Fibroblast of peridontal ligament (primary cell): ENCODE data around the gene SURF2.
A peak's percentile ranks its signal among the peaks of the same experiment; 100 is the strongest.
"Not testable (repeated sequence)": the region's sequence is repeated elsewhere in the genome, so short reads cannot be mapped to it uniquely, and the experiment has no call there.

ENCODE experiments used
- DNase-seq: peaks from one replicate; pipeline ENCODE4 v3.0.0-alpha.2; 2010; ENCODE audit errors: extremely low read depth

Gene SURF2

GRCh38 chr9:133377280-133377679 lies 20.9 kb downstream of the SURF2 start:
- not testable (repeated sequence) for DNase-seq

DNA sequence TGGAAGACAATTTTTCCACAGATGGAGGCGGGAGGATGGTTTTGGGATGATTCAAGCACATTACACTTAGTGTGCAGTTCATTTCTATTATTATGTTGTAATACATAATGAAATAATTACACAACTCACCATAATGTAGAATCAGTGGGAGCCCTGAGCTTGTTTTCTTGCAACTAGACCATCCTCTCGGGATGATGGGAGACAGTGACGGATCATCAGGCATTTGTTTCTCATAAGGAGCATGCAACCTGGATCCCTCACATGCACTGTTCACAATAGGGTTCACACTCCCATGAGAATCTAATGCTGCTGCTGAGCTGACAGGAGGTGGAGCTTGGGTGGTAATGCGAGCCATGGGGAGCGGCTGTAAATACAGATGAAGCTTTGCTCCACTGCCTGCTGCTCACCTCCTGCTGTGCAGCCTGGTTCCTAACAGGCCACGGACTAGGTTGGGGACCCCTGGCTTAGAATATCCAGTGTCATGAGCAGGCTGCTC lies 21.4 kb downstream of the SURF2 start:
- peak; percentile 30 for DNase-seq

GRCh38 chr9:133378408-133378962 lies 22.1 kb downstream of the SURF2 start:
- DNase-seq, result no peak

DNA sequence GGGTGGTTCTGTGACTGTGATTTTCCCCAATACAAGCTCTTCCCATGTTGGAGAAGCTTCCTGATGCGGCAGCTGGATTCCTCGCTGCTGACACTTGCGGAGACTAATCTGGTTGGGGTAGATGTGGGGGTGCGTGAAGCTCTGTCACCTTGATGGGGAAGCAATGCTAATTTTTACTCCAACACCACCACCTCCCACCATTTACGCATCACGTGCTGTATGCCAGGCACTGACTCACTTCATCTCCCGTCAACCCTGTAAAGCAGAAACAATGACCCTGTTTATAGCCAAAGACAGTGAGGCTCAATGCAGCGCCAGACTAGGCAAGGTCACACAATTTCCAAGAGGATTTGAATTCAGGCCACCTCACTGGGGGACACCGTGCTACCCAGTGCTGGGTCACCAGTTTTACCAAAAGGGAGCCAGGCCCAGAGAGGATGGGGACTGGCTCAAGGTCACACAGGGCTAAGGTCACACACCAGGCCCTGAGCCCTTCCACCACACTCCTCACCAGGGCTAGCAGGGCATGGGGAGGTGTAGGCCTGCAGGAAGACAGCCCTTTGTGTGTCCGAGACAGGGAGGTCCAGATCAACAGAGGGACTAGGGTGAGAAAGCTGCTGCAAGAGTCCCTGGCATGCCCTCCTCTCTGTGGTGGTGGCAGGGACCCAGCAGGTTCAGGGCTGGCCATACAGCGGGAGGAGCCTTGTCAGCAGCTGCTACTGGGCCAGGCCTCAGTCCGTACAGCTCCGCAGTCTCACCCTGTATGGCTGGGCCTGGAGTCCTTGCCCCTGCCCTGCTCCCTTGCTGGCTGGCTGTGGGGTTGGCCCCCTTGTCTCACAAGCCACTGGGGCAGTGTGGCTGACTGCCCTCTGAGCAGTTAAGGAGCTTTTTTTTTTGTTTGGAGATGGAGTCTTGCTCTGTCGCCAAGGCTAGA lies 23.1 kb downstream of the SURF2 start:
- no peak for DNase-seq

DNA sequence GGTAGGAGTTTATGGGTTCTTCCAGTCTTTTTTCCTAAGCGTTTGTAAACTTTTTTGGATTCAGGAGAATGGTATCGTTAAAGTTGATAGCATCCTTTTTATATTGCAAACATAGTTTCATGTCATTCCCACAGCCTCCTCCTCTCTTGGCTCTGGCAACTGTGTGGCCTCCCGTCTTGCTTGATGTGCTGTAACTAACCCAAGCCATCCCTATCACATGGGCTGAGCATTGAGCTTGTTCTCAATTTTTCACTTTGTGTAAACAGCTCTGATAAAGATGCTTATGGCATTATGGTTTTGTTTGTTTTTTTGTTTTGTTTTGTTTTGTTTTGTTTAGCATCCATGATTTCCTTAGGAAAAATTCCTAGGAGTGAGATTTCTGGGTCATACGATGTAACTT lies 24.4 kb downstream of the SURF2 start:
- DNase-seq, result no peak

GRCh38 chr9:133382507-133383141 lies 26.3 kb downstream of the SURF2 start:
- no peak for DNase-seq

GRCh38 chr9:133383438-133383837 lies 27.1 kb downstream of the SURF2 start:
- DNase-seq, result no peak

DNA sequence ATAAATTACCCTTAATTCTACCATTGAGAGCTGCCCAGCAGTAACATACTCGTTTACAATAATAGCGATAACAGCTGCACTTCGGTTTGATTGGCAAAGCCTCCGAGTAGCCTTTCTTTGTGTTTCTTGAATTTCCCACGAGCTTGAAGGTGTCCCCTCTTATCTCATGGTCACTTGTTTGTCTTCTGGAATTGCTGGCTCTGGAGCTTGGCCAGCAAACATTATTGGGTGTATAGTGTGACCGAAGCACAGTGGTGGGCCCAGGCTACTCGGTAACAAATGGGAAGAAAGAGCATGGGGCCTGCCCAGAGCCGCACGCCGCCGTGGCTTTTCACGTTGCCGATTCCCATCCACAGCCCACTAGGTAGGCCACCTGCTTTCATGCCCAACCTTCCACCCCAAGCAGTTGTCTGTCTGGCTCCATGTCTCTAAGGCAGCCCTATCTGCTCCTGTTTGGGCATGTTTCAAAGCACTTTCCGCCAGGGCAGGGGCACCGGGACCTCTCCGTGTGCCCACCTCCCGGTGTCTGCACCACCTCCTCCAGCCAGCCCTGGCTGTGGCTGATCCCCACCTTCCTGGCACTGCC lies 28.5 kb downstream of the SURF2 start:
- DNase-seq, result no peak

- DNase-seq, result no peak
Observed at GRCh38 chr9:133385452-133385851, 29.1 kb downstream of the SURF2 start.

DNA sequence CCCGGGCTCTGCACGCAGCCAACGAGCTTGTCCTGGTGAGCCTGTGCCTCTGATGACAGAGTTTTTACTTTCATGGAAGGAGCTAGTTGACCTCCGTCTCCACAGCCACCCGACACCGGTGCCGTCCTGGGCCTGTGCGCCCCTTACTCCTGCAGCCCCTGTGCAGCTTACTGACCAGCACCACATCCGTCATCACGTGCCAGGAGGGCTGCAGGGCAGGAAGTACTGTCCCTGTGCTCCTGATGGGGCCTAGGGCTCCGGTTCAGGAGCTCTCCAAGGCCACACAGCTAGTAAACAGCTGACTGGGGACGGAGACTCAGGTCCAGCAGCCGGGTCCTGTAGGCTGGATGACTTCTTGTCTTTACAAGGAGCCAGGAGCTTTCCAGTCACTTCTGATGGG lies 30.0 kb downstream of the SURF2 start:
- DNase-seq, result no peak

DNA sequence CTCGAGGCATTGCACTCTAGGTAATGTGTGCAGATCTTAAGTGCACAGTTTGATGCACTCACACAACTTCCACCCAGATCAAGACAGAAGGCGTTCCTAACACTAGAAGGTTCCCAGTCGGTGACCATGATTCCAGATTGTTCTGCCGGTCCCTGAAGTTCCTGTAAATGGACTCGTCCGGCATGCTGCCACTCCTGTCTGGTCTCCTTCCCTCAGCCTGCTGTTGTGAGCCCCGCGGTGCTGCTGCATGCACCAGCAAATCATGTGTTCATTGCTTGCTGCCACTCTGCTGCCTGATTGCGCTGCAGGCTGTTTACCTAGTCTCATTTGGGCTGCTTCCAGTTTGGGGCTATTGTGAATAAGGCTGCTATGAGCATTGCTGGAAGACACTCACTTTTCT lies 31.3 kb downstream of the SURF2 start:
- no peak for DNase-seq

DNA sequence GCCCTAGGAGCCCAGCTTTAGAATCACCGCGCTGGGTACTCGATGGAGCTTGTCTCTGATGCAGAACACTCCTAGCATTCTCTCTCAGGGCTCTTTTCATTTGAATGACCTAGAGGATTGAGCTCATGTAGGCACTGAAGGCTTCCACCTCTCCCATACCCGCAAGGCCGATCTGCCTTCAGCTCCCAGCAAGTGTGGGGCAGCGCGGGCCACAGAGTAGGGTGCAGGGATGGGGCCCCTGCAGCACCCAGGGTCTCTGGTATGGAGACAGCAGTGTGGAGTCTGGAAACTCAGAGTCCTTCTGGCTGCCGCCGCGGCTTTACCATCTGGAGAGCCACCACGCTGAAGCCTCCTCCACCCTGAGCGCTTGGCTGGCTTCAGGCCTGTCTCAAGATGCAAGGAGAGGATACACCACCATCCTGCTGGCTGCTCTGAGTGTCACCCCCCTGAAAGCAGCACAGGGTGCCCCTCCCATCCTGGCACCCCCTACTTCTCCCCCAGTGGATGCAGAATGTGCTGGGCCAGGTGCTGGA lies 32.7 kb downstream of the SURF2 start:
- no peak for DNase-seq

DNA sequence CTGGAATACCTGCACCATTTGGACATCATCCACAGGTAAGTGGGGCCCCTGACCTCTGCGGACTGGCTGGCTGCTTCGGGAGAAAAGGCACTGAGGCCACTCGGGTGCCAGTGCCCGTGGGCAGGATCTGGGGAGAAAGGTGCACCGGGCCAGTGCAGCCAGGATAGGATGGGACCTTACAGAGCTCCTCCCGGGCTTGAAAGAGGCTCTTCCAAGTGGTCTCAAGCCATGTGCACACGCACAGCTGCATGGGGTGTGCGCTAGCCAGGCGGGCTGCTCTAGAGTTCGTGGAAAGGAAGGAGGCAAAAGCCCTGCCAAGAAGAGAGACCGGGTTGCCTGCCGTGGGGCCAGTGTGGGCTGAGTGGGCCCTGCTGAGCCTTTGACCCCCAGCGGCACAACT lies 33.2 kb downstream of the SURF2 start:
- DNase-seq, result no peak

GRCh38 chr9:133390713-133391112 lies 34.4 kb downstream of the SURF2 start:
- DNase-seq, result no peak

DNA sequence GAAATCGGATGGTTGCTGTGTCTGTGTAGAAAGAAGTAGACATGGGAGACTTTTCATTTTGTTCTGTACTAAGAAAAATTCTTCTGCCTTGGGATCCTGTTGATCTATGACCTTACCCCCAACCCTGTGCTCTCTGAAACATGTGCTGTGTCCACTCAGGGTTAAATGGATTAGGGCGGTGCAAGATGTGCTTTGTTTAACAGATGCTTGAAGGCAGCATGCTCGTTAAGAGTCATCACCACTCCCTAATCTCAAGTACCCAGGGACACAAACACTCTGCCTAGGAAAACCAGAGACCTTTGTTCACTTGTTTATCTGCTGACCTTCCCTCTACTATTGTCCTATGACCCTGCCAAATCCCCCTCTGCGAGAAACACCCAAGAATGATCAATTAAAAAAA lies 35.1 kb downstream of the SURF2 start:
- DNase-seq, result not testable (repeated sequence)

DNA sequence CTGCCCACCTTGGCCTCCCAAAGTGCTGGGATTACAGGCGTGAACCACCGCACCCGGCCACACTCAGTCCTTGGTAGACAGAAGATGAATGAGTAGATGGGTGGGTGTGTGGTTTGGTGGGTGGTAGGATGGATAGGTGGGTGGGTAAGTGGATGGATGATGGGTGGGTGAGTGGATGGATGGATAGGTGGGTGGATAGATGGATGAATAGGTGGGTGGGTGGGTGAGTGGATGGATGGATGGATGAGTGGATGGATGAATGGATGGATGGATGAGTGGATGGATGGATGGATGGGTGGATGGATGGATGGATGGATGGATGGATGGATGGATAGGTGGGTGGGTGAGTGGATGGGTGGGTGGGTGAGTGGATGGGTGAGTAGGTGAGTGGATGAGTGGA lies 36.0 kb downstream of the SURF2 start:
- DNase-seq, result not testable (repeated sequence)

DNA sequence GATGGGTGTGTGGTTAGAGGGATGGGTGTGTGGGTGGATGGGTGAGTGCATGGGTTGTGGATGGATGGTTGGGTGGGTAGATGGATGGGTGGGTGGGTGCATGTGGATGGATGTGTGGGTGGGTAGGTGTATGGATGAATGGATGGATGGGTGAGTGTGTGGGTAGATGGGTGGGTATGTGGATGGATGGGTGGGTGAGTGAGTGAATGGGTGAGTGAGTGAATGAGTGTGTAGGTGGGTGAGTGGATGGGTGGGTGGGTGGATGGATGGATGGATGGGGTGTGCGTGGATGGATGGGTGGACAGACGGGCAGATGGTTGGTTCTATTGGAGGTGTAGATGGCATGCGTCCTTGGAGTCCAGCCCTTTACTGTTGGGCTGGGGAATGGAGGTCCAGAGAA lies 37.0 kb downstream of the SURF2 start:
- DNase-seq, result no peak

- DNase-seq, result no peak
Observed at GRCh38 chr9:133394687-133395271, 38.4 kb downstream of the SURF2 start.

GRCh38 chr9:133396952-133397351 lies 40.6 kb downstream of the SURF2 start:
- no peak for DNase-seq

DNA sequence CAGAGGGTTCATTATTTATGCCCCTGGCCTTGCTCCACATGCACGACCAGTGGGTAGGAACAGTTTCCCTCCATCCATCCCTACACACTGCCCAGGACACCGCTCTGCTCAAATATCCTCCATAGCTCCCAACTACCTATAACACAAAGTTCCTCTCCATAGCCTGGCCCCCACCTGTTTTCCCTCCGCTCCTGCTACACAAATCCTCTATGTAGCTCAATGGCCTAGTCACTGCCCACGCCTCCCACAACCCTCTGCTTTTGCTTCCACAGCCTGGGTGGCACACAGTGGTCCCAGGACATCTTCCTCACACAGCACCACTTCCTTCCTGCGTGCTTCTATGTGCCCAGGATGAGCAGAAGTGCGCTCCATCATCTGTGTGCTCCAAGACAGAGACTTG lies 41.0 kb downstream of the SURF2 start:
- no peak for DNase-seq

GRCh38 chr9:133397895-133398294 lies 41.5 kb downstream of the SURF2 start:
- no peak for DNase-seq

GRCh38 chr9:133400292-133400691 lies 43.9 kb downstream of the SURF2 start:
- DNase-seq, result no peak
